HL-60/S4 (cell line): ENCODE results near the gene SDK2.

Source experiments
- in situ Hi-C: fragments of 300-500 bp; cut with MboI; formaldehyde crosslinking; loops from 2 replicates; pipeline ENCODE4 v1.14.3; 2022; ENCODE audit warnings: low sequenced_read_pairs

The SDK2 gene

DNA sequence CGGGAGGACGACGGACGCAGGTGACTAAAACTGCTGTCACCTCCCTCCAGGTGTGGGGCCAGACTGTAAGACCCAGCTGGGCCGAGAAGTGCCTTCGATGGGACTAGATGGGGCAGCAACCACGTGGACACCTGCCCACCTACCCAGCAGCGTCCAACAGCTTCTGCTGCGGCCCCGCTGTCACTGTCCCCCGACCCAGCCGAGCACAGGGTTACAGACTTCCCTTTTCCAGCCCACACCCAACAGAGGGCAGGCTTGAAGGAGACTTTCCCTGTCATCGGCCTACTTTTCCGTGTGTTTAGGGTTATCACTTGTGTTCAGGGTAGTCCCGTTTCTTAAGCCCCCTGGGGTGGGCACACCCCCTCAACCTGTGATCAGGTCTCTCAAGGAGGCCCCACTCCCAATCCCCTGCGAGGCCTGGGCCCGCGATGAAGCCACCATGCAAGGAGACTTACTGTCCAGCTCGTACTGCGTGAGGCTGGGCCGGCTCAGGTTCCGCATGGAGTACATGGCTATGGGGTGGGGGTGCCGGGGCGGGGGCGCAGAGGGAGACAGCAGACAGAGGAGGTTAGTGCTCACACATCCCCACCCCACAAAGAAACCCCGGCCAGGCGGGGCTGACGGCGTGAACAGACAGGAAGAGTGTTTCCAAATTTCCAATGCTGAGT, 263.7 kb downstream of the SDK2 start:
- in situ Hi-C loops: no loop called here

DNA sequence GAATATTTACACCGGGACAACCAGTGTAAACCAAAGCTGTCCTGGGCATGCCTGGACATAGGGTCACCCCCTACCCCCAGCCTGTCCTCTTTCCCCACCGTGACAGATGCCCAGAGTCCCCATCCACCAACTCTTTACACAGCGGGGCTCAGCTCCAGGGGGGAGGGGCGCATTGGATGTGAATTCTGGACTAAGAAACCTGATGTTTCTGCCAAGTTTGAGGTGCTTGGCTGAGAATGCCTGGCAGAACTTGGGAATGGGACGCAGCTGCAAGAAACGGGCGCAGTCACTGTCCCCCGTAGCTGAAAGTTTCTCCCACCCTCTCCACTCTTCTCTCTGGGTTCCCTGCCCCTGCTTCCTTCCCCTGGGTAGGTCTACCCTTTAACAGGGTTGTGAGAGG, 264.4 kb downstream of the SDK2 start:
- in situ Hi-C loops: loop anchor here (10.0 kb wide), 2 partner anchors 655 to 815 kb away; no protein-coding TSS in a partner anchor

DNA sequence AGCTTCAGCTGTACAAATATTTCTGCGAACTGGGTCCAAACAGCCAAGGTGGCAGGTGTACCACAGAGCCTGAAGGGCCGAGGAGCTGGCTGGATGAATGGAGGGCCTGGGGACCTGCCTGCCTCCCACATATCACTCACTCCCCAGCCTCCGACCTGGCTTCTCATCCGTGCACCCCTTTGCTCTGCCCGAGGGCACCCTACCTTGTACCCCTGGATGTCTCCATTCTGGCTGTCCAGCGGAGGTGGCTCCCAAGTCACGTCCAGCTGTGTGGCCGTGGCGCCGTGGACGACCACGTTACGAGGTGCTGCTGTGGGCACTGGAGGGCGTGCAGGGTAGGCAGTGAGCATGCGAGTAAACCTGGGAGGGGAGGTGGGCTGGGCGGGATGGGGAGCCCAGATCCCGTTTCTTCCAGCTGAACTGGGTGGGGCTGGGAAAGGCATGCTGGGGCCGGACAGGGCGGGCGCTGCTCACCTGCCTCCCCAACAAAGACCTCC, 265.2 kb downstream of the SDK2 start:
- in situ Hi-C loops: loop anchor here (10.0 kb wide), 2 partner anchors 654 to 814 kb away; no protein-coding TSS in a partner anchor

DNA sequence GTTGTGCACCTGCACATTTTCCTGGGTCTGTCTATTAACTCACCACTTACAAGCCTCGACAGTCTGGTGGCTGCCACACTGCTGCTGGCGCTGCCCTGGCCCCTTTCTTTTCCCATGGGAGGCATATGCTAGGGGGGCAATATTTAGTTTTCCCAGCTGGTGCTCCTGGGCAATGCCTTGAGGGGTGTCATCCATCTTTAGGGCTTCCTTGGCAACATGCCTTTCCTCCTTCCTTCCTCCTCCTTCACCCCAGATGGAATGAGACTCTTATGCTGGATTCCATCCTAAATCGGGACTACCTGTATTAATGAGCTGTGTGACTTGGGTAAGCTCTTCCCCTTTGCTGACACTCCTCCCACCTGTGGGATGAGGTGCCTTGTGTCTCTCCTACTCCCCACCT, 267.6 kb downstream of the SDK2 start:
- in situ Hi-C loops: loop anchor here (10.0 kb wide), 2 partner anchors 652 to 812 kb away; no protein-coding TSS in a partner anchor

GRCh38 chr17:73376152-73376551, 268.1 kb downstream of the SDK2 start:
- in situ Hi-C loops: loop anchor here (10.0 kb wide), 2 partner anchors 651 to 811 kb away; no protein-coding TSS in a partner anchor

GRCh38 chr17:73371836-73372235, 272.4 kb downstream of the SDK2 start:
- in situ Hi-C loops: loop anchor here (5.0 to 10.0 kb wide), 3 partner anchors 120 to 807 kb away; no protein-coding TSS in a partner anchor

DNA sequence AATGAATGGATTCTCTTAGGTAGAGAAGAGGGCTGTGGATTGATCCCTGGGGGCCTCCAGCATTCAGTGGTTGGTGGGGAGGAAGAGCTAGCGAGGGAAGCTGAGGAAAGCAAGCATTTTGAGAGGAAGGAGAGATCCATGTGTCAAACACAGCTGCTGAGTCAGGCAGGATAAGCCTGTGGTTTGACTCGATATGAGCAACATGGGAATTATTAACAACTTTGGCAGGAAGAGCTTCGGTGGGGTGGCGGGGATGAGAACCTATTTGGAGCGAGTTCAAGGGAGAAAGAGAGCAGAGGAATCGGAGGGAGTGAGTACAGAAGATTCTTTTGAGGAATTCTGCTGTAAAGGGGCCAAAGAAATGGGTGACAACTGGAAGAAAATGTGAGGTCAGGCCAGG, 273.0 kb downstream of the SDK2 start:
- in situ Hi-C loops: loop anchor here (5.0 to 10.0 kb wide), 3 partner anchors 119 to 806 kb away; no protein-coding TSS in a partner anchor

DNA sequence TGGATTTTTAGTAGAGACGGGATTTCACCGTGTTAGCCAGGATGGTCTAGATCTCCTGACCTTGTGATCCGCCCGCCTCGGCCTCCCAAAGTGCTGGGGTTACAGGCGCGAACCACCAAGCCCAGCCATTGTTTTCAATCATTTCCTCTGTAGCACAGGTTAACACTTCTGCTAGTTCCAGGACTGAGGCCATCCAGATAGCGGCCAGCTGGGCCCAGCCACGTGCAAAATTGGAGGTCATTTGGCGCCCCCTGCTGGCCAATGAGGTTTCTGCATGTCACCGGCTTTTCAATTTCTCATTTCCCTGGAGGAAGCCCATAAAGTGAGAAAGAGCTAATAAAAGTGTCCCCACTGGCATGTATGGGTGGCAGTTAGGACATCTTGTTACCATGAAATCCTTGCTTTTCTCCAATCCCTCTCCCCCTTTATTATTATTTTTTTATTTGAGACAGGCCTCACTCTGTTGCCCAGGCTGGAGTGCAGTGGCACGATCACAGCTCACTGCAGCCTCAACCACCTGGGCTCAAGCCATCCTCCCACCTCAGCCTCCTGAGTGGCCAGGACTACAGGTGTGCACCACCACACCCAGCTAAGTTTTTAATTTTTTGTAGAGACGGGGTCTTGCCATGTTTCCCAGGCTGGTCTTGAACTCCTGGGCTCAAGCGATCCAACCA, 274.3 kb downstream of the SDK2 start:
- in situ Hi-C loops: loop anchor here (5.0 to 10.0 kb wide), 3 partner anchors 118 to 805 kb away; no protein-coding TSS in a partner anchor

DNA sequence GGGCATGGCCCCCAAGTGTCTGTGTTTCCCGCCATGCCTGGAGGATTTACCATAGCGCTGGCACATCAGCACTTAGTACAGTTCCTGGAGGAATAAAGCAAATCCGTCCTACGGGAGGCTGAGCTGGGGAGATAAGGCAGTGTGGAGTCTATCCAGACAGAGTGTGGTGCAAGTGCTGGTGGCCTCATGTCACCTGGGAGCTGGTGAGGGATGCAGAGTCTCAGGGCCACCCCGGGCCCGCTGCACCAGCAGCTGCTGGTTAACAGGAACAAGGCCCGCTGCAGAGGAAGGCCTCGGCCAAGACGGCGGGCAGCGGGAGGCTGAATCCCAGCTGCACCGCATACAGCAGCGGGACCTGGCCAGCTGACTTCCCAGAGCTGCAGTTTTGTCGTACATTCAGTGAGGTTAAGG, 275.1 kb downstream of the SDK2 start:
- in situ Hi-C loops: no loop called here

DNA sequence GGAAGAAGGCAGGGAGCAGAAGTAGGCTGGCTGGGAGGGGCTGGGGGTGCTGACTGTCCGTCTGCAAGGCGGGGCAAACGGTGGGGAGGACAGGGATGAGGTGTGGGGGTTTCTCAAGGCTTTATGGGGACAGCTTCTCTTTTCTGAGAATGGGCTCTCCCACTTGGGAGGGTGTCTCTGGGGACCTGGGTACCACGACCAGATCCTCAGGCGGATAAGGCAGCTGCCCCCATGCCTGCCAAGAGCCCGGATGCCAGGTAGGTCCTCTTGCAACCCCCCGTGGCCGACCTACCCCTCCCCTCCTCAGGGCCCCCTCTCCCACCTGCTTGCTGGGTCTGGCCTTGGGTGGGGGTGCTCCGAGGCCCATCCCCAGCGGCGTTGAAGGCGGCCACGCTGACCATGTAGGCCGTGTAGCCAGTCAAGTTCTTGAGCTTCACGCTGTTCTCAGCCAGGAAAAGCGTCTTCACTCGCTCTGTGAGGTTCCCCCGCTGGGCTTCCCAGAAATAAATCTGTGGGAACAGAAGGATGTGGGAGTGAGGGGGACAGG, 276.1 kb downstream of the SDK2 start:
- in situ Hi-C loops: no loop called here

GRCh38 chr17:73365906-73366623, 278.2 kb downstream of the SDK2 start:
- in situ Hi-C loops: no loop called here

DNA sequence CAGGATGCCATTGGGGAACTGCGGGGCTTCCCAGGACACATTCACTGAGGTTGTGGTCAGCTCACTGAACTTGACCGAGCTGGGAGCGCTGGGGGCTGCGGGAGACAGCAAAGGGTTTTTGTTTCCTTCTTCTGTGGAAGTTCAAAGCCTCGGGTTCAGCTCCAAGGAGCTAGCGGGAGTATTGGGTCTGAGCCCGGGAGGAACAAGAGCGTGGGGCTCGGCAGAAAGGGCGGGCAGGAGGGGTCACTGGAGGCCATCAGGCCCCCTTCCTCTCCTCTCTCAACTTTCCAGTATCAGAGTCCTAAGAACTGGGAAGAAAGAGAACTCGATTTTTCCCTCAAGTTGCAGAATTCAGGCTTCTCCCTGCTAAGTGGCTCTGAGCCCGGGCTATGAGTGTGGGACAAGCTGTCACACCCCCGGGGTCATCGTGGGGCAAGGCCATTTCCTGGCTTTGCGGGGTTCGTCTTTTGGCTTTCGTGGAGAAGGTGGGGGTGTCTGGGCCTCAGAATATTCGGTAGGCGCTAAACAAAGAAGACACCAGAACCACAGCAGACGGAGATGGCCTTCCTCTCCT, 278.9 kb downstream of the SDK2 start:
- in situ Hi-C loops: no loop called here

DNA sequence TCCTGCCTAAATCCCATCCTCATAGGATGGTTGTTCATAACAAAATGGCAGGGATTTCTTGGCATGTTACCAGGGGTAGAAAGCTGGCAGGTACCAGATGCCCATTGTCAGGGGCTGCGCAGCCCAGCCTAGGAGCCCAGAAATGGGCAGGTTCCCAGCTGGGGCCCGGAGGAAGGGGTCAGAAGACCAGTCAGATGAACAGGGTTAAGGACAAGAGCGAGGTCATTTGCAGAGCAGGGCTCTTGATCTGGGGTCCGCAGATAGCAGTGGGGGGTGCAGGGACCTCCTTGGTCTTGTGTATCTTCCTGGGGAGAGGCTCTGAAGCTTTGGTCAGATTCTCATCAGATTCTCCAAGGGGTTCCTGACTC, 280.1 kb downstream of the SDK2 start:
- in situ Hi-C loops: no loop called here

- in situ Hi-C loops: no loop called here
These were observed 280.6 kb downstream of the SDK2 start for GRCh38 chr17:73363442-73364154.

- in situ Hi-C loops: no loop called here
These were observed 281.5 kb downstream of the SDK2 start for GRCh38 chr17:73362697-73363096.

DNA sequence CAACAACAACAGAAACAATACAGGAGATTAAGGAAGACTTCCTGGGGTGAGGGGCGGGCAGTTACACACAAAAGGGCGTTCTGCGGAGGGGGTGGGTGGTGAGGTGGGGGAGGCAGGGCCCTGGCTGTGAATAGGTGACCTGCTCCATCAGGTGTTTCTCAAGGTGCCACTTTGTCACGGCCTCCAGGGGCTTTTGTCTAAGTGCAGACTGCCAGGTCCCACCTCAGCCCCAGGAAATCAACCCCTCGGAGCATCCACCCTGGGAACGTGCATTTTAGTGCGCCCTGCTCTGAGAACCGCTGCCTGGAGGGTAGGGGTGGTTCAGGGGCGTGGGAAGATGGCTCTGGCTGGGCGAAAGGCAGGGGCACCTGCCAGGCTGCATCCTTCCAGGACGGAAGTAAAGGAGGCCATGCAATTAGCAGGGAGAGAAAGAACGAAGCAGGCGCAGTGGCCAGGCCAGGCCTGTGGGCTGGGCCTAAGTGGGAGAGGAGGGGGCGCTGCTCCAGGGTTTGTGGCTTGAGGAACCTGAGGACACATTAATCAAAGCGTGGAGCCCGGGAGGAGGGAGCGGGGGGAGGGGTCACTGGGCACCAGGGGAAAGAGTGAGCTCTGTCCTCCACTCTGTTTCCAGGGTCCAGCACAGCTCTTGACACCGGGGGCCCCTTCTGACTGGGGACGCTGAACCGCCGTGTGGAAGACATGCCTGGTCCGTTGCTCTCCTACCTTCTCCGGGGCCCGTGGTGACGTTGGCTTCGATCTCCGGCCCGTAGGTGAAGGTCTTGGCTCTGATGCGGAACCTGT, 283.1 kb downstream of the SDK2 start:
- in situ Hi-C loops: no loop called here

- in situ Hi-C loops: no loop called here
These were observed 284.2 kb downstream of the SDK2 start for GRCh38 chr17:73359987-73360410.

GRCh38 chr17:73359352-73359751, 284.9 kb downstream of the SDK2 start:
- in situ Hi-C loops: no loop called here

DNA sequence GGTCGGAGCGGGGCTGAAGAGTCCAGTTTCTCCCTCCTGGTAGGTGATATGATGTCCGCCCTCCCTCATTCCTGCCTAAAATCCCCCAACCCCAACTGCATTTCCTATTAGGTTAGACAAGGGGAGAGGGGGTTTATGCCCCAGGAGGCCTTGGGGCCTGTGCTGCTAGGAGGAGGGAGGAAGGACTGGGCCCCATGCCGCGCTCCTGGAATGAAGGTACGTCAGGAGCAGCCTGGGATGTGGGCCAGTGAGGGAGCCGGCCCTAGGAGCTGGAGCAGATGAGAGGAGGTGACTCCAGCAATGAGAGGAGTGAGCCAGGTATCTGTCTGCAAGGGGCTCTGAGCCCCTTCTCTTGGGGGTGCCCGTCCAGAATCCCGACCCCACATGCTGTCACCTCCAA, 285.6 kb downstream of the SDK2 start:
- in situ Hi-C loops: no loop called here
